HCT116 (cell line): ENCODE results near the gene PLCH2. TPM values are rescaled to one million over a fixed set of nuclear protein-coding genes. Genes with fewer than 3 reads are reported as not detected.

Source experiments
- ATAC-seq: fragments of 200-7000 bp; cut with Tn5 transposase; 2 replicates; pipeline ENCODE4 v1.9.1; 2020; ENCODE audit warnings: mild to moderate bottlenecking, moderate library complexity
- BruUV-seq: library from RNA; stranded (reverse); fragments of 400-500 nt; replicated peaks from 2 replicates; lab custom pipeline; 2021; lab: Mats Ljungman, UMichigan
- CTCF ChIA-PET: fragments of 300-600 bp; sonication (Branson Sonifier 250); formaldehyde crosslinking; loops from one replicate; lab custom pipeline; 2021; ENCODE audit warnings: antibody characterized with exemption; lab: Charles Lee
- POLR2A ChIA-PET: fragments of 300-600, 350-600 bp; sonication (Branson Sonifier 250); formaldehyde crosslinking; loops from one replicate; lab custom pipeline; 2021; ENCODE audit warnings: antibody characterized with exemption; lab: Charles Lee
- RAD21 ChIA-PET, 2 experiments: fragments of 300-600 bp; sonication (Branson Sonifier 250); formaldehyde crosslinking; loops; one replicate each; lab custom pipeline; 2023; ENCODE audit warnings: low total read pairs in 2 of 2; ENCODE audit not compliant: uncharacterized antibody in 2 of 2, unreplicated experiment in 2 of 2, low non-redundant PET in 1 of 2; lab: Charles Lee
- DNase-seq: peaks from one replicate; pipeline ENCODE4 v3.0.0-alpha.2; 2010; ENCODE audit warnings: low read depth, low spot score
- H2AFZ ChIP-seq: fragments of 200-600 bp; shearing (Covaris generic), sonication (generic); 2 replicates; pipeline ENCODE4 v1.6.1; 2017; ENCODE audit warnings: low read depth, mixed run types, mixed read lengths, antibody characterized with exemption, low read length; ENCODE audit not compliant: poor library complexity, severe bottlenecking
- H3K27ac ChIP-seq: 2 replicates; pipeline ENCODE4 v1.5.1; 2012; ENCODE audit warnings: low read depth, low read length
- H3K27me3 ChIP-seq: fragments of 200-600 bp; sonication (generic); 2 replicates; pipeline ENCODE4 v1.6.1; 2016; ENCODE audit warnings: mixed run types, low read length, mixed read lengths; ENCODE audit not compliant: insufficient read depth
- H3K36me3 ChIP-seq, 2 experiments: fragments of 200-500 bp in 1 of 2; fragments of 200-600 bp in 1 of 2; sonication (Bioruptor generic) in 1 of 2; sonication (generic) in 1 of 2; 2 replicates each; pipeline versions ENCODE4 v1.5.1 to v1.6.1; 2014 to 2016; ENCODE audit warnings: low read length in 2 of 2, inconsistent platforms in 1 of 2, mixed read lengths in 1 of 2, mixed run types in 1 of 2; ENCODE audit not compliant: insufficient read depth in 2 of 2, control insufficient read depth in 1 of 2
- H3K4me1 ChIP-seq, 2 experiments: fragments of 200-600 bp in 1 of 2; sonication (generic) in 1 of 2; 2 replicates each; pipeline versions ENCODE4 v1.5.1 to v1.6.1; 2012 to 2017; ENCODE audit warnings: low read length in 2 of 2, inconsistent platforms in 1 of 2, mild to moderate bottlenecking in 1 of 2, mixed read lengths in 1 of 2, mixed run types in 1 of 2, moderate library complexity in 1 of 2; ENCODE audit not compliant: insufficient read depth in 2 of 2, control insufficient read depth in 1 of 2
- H3K4me2 ChIP-seq: fragments of 200-600 bp; sonication (generic); 2 replicates; pipeline ENCODE4 v1.6.1; 2017; ENCODE audit warnings: mixed run types, low read length, mixed read lengths
- H3K4me3 ChIP-seq, 2 experiments: fragments of 200-600 bp in 1 of 2; sonication (generic) in 1 of 2; replicated peaks in 1 of 2; 2 replicates each; pipeline ENCODE4 v1.5.1; 2011 to 2016; ENCODE audit warnings: low read length in 2 of 2, control low read depth in 1 of 2, low read depth in 1 of 2, mild to moderate bottlenecking in 1 of 2, mixed read lengths in 1 of 2, mixed run types in 1 of 2
- H3K79me2 ChIP-seq: fragments of 200-600 bp; sonication (generic); 2 replicates; pipeline ENCODE4 v1.6.1; 2017; ENCODE audit warnings: mild to moderate bottlenecking, mixed run types, low read length, moderate library complexity, mixed read lengths; ENCODE audit not compliant: insufficient read depth
- H3K9ac ChIP-seq: fragments of 200-600 bp; sonication (generic); 2 replicates; pipeline ENCODE4 v1.6.1; 2016; ENCODE audit warnings: low read length, mixed read lengths
- H3K9me2 ChIP-seq: fragments of 200-600 bp; sonication (generic), shearing (Covaris generic); 2 replicates; pipeline ENCODE4 v1.6.1; 2017; ENCODE audit warnings: mixed run types, mild to moderate bottlenecking, moderate library complexity; ENCODE audit not compliant: insufficient read depth
- H3K9me3 ChIP-seq, 2 experiments: fragments of 200-500 bp in 1 of 2; fragments of 200-600 bp in 1 of 2; sonication (Bioruptor generic) in 1 of 2; sonication (generic) in 1 of 2; 2 replicates each; pipeline ENCODE4 v1.6.1; 2014 to 2017; ENCODE audit warnings: low read length in 2 of 2, mixed read lengths in 2 of 2, inconsistent platforms in 1 of 2, low read depth in 1 of 2, mild to moderate bottlenecking in 1 of 2, mixed run types in 1 of 2, moderate library complexity in 1 of 2; ENCODE audit not compliant: control insufficient read depth in 1 of 2, insufficient read depth in 1 of 2
- H4K20me1 ChIP-seq: fragments of 200-600 bp; sonication (generic), shearing (Covaris generic); 2 replicates; pipeline ENCODE4 v1.6.1; 2017; ENCODE audit warnings: mixed run types, mild to moderate bottlenecking, moderate library complexity; ENCODE audit not compliant: insufficient read depth
- ATF3 ChIP-seq: IDR thresholded peaks from 2 replicates; pipeline ENCODE4 v1.6.1; 2012
- CBX3 ChIP-seq: IDR thresholded peaks from 2 replicates; pipeline ENCODE4 v1.6.1; 2012; ENCODE audit warnings: low read depth
- EGR1 ChIP-seq: IDR thresholded peaks from 2 replicates; pipeline ENCODE4 v1.6.1; 2012; ENCODE audit warnings: low read depth
- ELF1 ChIP-seq: IDR thresholded peaks from 2 replicates; pipeline ENCODE4 v1.6.1; 2012; ENCODE audit warnings: low read depth, borderline replicate concordance
- EZH2 ChIP-seq: fragments of 200-600 bp; sonication (generic); IDR thresholded peaks from 2 replicates; pipeline ENCODE4 v1.6.1; 2017; ENCODE audit warnings: antibody characterized with exemption, mixed run types
- EZH2phosphoT487 ChIP-seq: fragments of 200-600 bp; IDR thresholded peaks from 2 replicates; pipeline ENCODE4 v1.6.1; 2018; ENCODE audit warnings: antibody characterized with exemption, borderline replicate concordance
- FOSL1 ChIP-seq: IDR thresholded peaks from 2 replicates; pipeline ENCODE4 v1.6.1; 2012; ENCODE audit warnings: low read depth
- JUND ChIP-seq: IDR thresholded peaks from 2 replicates; pipeline ENCODE4 v1.6.1; 2012
- MAX ChIP-seq: IDR thresholded peaks from 2 replicates; pipeline ENCODE4 v1.6.1; 2012
- POLR2A ChIP-seq: IDR thresholded peaks from 2 replicates; pipeline ENCODE4 v1.7.0; 2011; ENCODE audit warnings: borderline replicate concordance; ENCODE audit not compliant: insufficient read depth, insufficient read length; ENCODE audit errors: extremely low read depth
- RAD21 ChIP-seq: IDR thresholded peaks from 2 replicates; pipeline ENCODE4 v1.6.1; 2012; ENCODE audit warnings: low read depth, mild to moderate bottlenecking
- SIN3A ChIP-seq: IDR thresholded peaks from 2 replicates; pipeline ENCODE4 v1.6.1; 2012; ENCODE audit warnings: low read depth
- SP1 ChIP-seq: IDR thresholded peaks from 2 replicates; pipeline ENCODE4 v1.6.1; 2012; ENCODE audit warnings: low read depth
- SRF ChIP-seq: IDR thresholded peaks from 2 replicates; pipeline ENCODE4 v1.6.1; 2012; ENCODE audit warnings: low read depth
- TCF7L2 ChIP-seq: IDR thresholded peaks from 2 replicates; pipeline ENCODE4 v1.7.0; 2011; ENCODE audit warnings: borderline replicate concordance, inconsistent platforms; ENCODE audit not compliant: insufficient read depth, insufficient read length; ENCODE audit errors: extremely low read depth
- YY1 ChIP-seq: IDR thresholded peaks from 2 replicates; pipeline ENCODE4 v1.6.1; 2011; ENCODE audit warnings: low read length, low read depth, moderate library complexity, mild to moderate bottlenecking; ENCODE audit not compliant: insufficient replicate concordance; ENCODE audit errors: extremely low read depth
- ZBTB33 ChIP-seq: IDR thresholded peaks from 2 replicates; pipeline ENCODE4 v1.6.1; 2011; ENCODE audit warnings: mild to moderate bottlenecking, low read length, moderate library complexity; ENCODE audit not compliant: insufficient replicate concordance; ENCODE audit errors: extremely low read depth
- ZFX ChIP-seq: fragments of 450-650 bp; IDR thresholded peaks from 2 replicates; pipeline ENCODE4 v1.6.1; 2017
- ZNF274 ChIP-seq: fragments of 200-500 bp; sonication (Bioruptor generic); IDR thresholded peaks from 2 replicates; pipeline ENCODE4 v1.6.1; 2014; ENCODE audit warnings: mild to moderate bottlenecking, low read depth, low read length, inconsistent platforms
- intact Hi-C: fragments of 100-400 bp; cut with micrococcal nuclease; formaldehyde crosslinking; loops from 2 replicates; pipeline ENCODE4 v1.10.0; 2022
- total RNA-seq: library from RNA; stranded (reverse); gene quantifications from one replicate; pipeline ENCODE4 v1.2.1, GENCODE V29; 2021; ENCODE audit not compliant: unreplicated experiment
- TF ChIP-seq, protein P1 (sequence below), 3 experiments: fragments of 200-600 bp in 1 of 3; sonication (generic) in 1 of 3; IDR thresholded peaks in 2 of 3; conservative IDR thresholded peaks in 1 of 3; 2 replicates each; pipeline ENCODE4 v1.5.1; 2012 to 2017; ENCODE audit warnings: low read depth in 2 of 3, low read length in 2 of 3, antibody characterized with exemption in 1 of 3, borderline replicate concordance in 1 of 3, control low read depth in 1 of 3, mild to moderate bottlenecking in 1 of 3, mixed read lengths in 1 of 3, mixed run types in 1 of 3, moderate library complexity in 1 of 3; ENCODE audit not compliant: insufficient read depth in 1 of 3

The PLCH2 gene
- total RNA-seq, 1 experiment from 2014 or later = 2.0 TPM

- H4K20me1 ChIP-seq = no peaks in the 10 kb centered on the region
- CTCF ChIA-PET = no interaction called here
- no peak overlapping the region for H3K9ac ChIP-seq
- no TSS peak for BruUV-seq
- H2AFZ ChIP-seq = no peak overlapping the region
- no peaks in the 10 kb centered on the region for H3K27me3 ChIP-seq
- H3K4me3 ChIP-seq = no peak overlapping the region
- no peaks in the 10 kb centered on the region for H3K9me3 ChIP-seq
- H3K36me3 ChIP-seq = no peaks in the 10 kb centered on the region
- RAD21 ChIA-PET = no interaction called here
- H3K79me2 ChIP-seq = no peaks in the 10 kb centered on the region
- DNase-seq = no peak
- ATAC-seq = no peak
- H3K27ac ChIP-seq = no peak overlapping the region
- intact Hi-C loops = no loop called here
- H3K9me2 ChIP-seq = no peaks in the 10 kb centered on the region
- no peak overlapping the region for H3K4me2 ChIP-seq
- peaks cover 3 to 9% of the 10 kb centered on the region in 2 experiments; a peak in 1 of 4 replicates for H3K4me1 ChIP-seq
- TF ChIP-seq MAX (no peak), YY1 (no peak), SIN3A (no peak), POLR2A (no peak), ZNF274 (no peak), SRF (no peak), FOSL1 (no peak), EZH2 (no peak), TCF7L2 (no peak), RAD21 (no peak), JUND (no peak)
- POLR2A ChIA-PET = no interaction called here
These were observed 4.5 kb upstream of the PLCH2 start for GRCh38 chr1:2471587-2472001.

- Histone ChIP-seq H3K27ac (no peak overlapping the region), H3K9me3 (no peaks in the 10 kb centered on the region), H3K9ac (no peak overlapping the region), H3K4me1 (peaks cover 3 to 9% of the 10 kb centered on the region in 2 experiments; a peak in 1 of 4 replicates), H2AFZ (no peak overlapping the region), H3K79me2 (no peaks in the 10 kb centered on the region), H3K4me3 (no peak overlapping the region), H3K36me3 (no peaks in the 10 kb centered on the region), H4K20me1 (no peaks in the 10 kb centered on the region), H3K4me2 (no peak overlapping the region), H3K9me2 (no peaks in the 10 kb centered on the region), H3K27me3 (no peaks in the 10 kb centered on the region)
- ChIA-PET RAD21 (no interaction called here), POLR2A (no interaction called here), CTCF (no interaction called here)
- DNase-seq (no peak), ATAC-seq (no peak)
- BruUV-seq = no TSS peak
- TF ChIP-seq EGR1 = no peak
- no peak for TF ChIP-seq ZFX
- no peak for TF ChIP-seq YY1
- TF ChIP-seq CBX3 = no peak
- TF ChIP-seq EZH2phosphoT487 = no peak
- TF ChIP-seq ELF1 = no peak
- no peak for TF ChIP-seq JUND
- TF ChIP-seq SP1 = no peak
- TF ChIP-seq, protein P1, sequence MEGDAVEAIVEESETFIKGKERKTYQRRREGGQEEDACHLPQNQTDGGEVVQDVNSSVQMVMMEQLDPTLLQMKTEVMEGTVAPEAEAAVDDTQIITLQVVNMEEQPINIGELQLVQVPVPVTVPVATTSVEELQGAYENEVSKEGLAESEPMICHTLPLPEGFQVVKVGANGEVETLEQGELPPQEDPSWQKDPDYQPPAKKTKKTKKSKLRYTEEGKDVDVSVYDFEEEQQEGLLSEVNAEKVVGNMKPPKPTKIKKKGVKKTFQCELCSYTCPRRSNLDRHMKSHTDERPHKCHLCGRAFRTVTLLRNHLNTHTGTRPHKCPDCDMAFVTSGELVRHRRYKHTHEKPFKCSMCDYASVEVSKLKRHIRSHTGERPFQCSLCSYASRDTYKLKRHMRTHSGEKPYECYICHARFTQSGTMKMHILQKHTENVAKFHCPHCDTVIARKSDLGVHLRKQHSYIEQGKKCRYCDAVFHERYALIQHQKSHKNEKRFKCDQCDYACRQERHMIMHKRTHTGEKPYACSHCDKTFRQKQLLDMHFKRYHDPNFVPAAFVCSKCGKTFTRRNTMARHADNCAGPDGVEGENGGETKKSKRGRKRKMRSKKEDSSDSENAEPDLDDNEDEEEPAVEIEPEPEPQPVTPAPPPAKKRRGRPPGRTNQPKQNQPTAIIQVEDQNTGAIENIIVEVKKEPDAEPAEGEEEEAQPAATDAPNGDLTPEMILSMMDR (IDR thresholded peaks at IDR 0.05 in 2 of 3, conservative IDR thresholded peaks at IDR 0.05 in 1 of 3; ENCODE audit: borderline replicate concordance in 1 of 3, insufficient read depth in 1 of 3, low read depth in 2 of 3, low read length in 2 of 3) = no peak
- TF ChIP-seq ZBTB33 = no peak
- no peak for TF ChIP-seq ATF3
- intact Hi-C loops = no loop called here
These were observed 4.0 kb upstream of the PLCH2 start for GRCh38 chr1:2472109-2472508.
